SK-N-SH treated with all-trans-retinoic acid at 6 μM for 48 hours (cell line): Measurements from ENCODE around the gene RALGAPA1.
A peak's percentile ranks its signal among the peaks of the same experiment; 100 is the strongest.

Experiments used
- ATAC-seq: fragments of 200-7000 bp; cut with Tn5 transposase; 3 replicates; pipeline ENCODE4 v1.9.1; 2020; ENCODE audit warnings: mild to moderate bottlenecking, moderate library complexity
- ARNTL ChIP-seq: fragments of 450-650 bp; formaldehyde crosslinking; IDR thresholded peaks from 2 replicates; pipeline ENCODE4 v1.5.0; 2020; ENCODE audit warnings: low read depth, mild to moderate bottlenecking, moderate library complexity, borderline replicate concordance
- BACH2 ChIP-seq: fragments of 250-450 bp; sonication (Bioruptor Pico); IDR thresholded peaks from 2 replicates; pipeline ENCODE4 v1.9.0; 2021; ENCODE audit warnings: mild to moderate bottlenecking, borderline replicate concordance
- CSDC2 ChIP-seq: fragments of 250-450 bp; sonication (Bioruptor Pico); IDR thresholded peaks from 2 replicates; pipeline ENCODE4 v1.5.0; 2020; ENCODE audit warnings: mild to moderate bottlenecking, moderate library complexity
- ESRRG ChIP-seq: fragments of 250-450 bp; sonication (Bioruptor Pico); IDR thresholded peaks from 2 replicates; pipeline ENCODE4 v1.6.1; 2021; ENCODE audit warnings: mild to moderate bottlenecking
- GLIS3 ChIP-seq: fragments of 250-450 bp; sonication (Bioruptor Pico); IDR thresholded peaks from 2 replicates; pipeline ENCODE4 v1.5.0; 2020; ENCODE audit warnings: mild to moderate bottlenecking, moderate library complexity
- ISL1 ChIP-seq: fragments of 250-450 bp; sonication (Bioruptor Pico); IDR thresholded peaks from 2 replicates; pipeline ENCODE4 v2.1.2; 2022; ENCODE audit warnings: mild to moderate bottlenecking, moderate library complexity
- OSR1 ChIP-seq: fragments of 250-450 bp; sonication (Bioruptor Pico); IDR thresholded peaks from 2 replicates; pipeline ENCODE4 v1.8.0; 2022; ENCODE audit warnings: moderate library complexity, mild to moderate bottlenecking, inconsistent platforms
- PPARA ChIP-seq: fragments of 250-450 bp; sonication (Bioruptor Pico); IDR thresholded peaks from 2 replicates; pipeline ENCODE4 v1.5.0; 2020; ENCODE audit warnings: mild to moderate bottlenecking, borderline replicate concordance
- RARB ChIP-seq: fragments of 250-450 bp; sonication (Bioruptor Pico); IDR thresholded peaks from 2 replicates; pipeline ENCODE4 v1.8.0; 2021; ENCODE audit warnings: mild to moderate bottlenecking, moderate library complexity
- SNAI2 ChIP-seq: fragments of 250-450 bp; sonication (Bioruptor Pico); IDR thresholded peaks from 2 replicates; pipeline ENCODE4 v1.5.0; 2020; ENCODE audit warnings: mild to moderate bottlenecking, moderate library complexity
- TCF4 ChIP-seq: fragments of 250-450 bp; sonication (Bioruptor Pico); IDR thresholded peaks from 2 replicates; pipeline ENCODE4 v1.8.0; 2021; ENCODE audit warnings: mild to moderate bottlenecking, moderate library complexity, borderline replicate concordance
- TOX ChIP-seq: fragments of 250-450 bp; sonication (Bioruptor Pico); IDR thresholded peaks from 2 replicates; pipeline ENCODE4 v1.8.0; 2021; ENCODE audit warnings: mild to moderate bottlenecking, moderate library complexity, borderline replicate concordance
- ZC3H10 ChIP-seq: fragments of 250-450 bp; sonication (Bioruptor Pico); IDR thresholded peaks from 2 replicates; pipeline ENCODE4 v1.5.1; 2021; ENCODE audit warnings: mild to moderate bottlenecking, moderate library complexity
- ZFP3 ChIP-seq: fragments of 250-450 bp; sonication (Bioruptor Pico); IDR thresholded peaks from 2 replicates; pipeline ENCODE4 v1.5.0; 2020; ENCODE audit warnings: mild to moderate bottlenecking, moderate library complexity
- ZFP30 ChIP-seq: fragments of 450-650 bp; formaldehyde crosslinking; IDR thresholded peaks from 2 replicates; pipeline ENCODE4 v1.5.0; 2022; ENCODE audit warnings: mild to moderate bottlenecking, moderate library complexity
- ZNF565 ChIP-seq: fragments of 450-650 bp; formaldehyde crosslinking; conservative IDR thresholded peaks from 2 replicates; pipeline ENCODE4 v1.5.0; 2020; ENCODE audit warnings: low read depth, mild to moderate bottlenecking, moderate library complexity
- ZNF70 ChIP-seq: fragments of 450-650 bp; formaldehyde crosslinking; IDR thresholded peaks from 2 replicates; pipeline ENCODE4 v1.5.0; 2020; ENCODE audit warnings: mild to moderate bottlenecking, moderate library complexity
- ZNF8 ChIP-seq: fragments of 450-650 bp; formaldehyde crosslinking; IDR thresholded peaks from 2 replicates; pipeline ENCODE4 v1.5.0; 2020; ENCODE audit warnings: mild to moderate bottlenecking, moderate library complexity
- TF ChIP-seq, protein P1 (sequence below): fragments of 250-450 bp; sonication (Bioruptor Pico); IDR thresholded peaks from 2 replicates; pipeline ENCODE4 v1.5.1; 2020; ENCODE audit warnings: low read depth, mild to moderate bottlenecking, moderate library complexity
- TF ChIP-seq, protein P2 (sequence below): fragments of 250-450 bp; sonication (Bioruptor Pico); IDR thresholded peaks from 2 replicates; pipeline ENCODE4 v1.8.0; 2020; ENCODE audit warnings: mild to moderate bottlenecking, moderate library complexity, borderline replicate concordance
- TF ChIP-seq, protein P3 (sequence below): fragments of 250-450 bp; sonication (Bioruptor Pico); IDR thresholded peaks from 2 replicates; pipeline ENCODE4 v1.5.1; 2021; ENCODE audit warnings: mild to moderate bottlenecking, moderate library complexity
- TF ChIP-seq, protein P4 (sequence below): fragments of 250-450 bp; sonication (Bioruptor Pico); IDR thresholded peaks from 2 replicates; pipeline ENCODE4 v1.5.0; 2020; ENCODE audit warnings: mild to moderate bottlenecking, moderate library complexity
- TF ChIP-seq, protein P5 (sequence below): fragments of 250-450 bp; sonication (Bioruptor Pico); IDR thresholded peaks from 2 replicates; pipeline ENCODE4 v1.8.0; 2021; ENCODE audit warnings: low read depth, mild to moderate bottlenecking, moderate library complexity, borderline replicate concordance

The RALGAPA1 gene

DNA sequence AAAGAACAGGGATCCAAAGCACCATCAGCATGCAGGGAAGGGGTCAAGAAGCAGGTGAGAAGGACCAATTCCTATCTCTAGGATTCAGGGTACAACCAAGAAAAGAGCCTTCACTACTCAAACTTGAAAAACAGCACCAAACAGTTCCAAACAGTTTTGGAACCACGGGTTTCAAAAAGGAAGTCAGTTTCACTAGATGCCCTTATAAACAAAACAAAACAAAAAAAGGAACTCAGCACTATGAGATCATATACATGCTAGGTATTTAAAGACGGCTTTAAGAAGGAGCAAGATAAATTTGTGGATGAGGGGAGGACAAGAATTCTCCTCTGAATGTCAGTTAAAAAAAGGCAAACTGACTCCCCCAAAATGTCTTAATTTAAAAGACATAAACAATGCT is 269.1 kb downstream of the RALGAPA1 start (continued):
- TF ChIP-seq, protein P1, sequence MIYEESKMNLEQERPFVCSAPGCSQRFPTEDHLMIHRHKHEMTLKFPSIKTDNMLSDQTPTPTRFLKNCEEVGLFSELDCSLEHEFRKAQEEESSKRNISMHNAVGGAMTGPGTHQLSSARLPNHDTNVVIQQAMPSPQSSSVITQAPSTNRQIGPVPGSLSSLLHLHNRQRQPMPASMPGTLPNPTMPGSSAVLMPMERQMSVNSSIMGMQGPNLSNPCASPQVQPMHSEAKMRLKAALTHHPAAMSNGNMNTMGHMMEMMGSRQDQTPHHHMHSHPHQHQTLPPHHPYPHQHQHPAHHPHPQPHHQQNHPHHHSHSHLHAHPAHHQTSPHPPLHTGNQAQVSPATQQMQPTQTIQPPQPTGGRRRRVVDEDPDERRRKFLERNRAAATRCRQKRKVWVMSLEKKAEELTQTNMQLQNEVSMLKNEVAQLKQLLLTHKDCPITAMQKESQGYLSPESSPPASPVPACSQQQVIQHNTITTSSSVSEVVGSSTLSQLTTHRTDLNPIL (CRISPR knock-in tag) = no peak
- TF ChIP-seq ARNTL (CRISPR knock-in tag) = no peak
- no peak for TF ChIP-seq ESRRG (CRISPR knock-in tag)
- TF ChIP-seq SNAI2 (CRISPR knock-in tag) = no peak
- TF ChIP-seq ZFP30 (CRISPR knock-in tag) = no peak
- no peak for TF ChIP-seq ZNF70

DNA sequence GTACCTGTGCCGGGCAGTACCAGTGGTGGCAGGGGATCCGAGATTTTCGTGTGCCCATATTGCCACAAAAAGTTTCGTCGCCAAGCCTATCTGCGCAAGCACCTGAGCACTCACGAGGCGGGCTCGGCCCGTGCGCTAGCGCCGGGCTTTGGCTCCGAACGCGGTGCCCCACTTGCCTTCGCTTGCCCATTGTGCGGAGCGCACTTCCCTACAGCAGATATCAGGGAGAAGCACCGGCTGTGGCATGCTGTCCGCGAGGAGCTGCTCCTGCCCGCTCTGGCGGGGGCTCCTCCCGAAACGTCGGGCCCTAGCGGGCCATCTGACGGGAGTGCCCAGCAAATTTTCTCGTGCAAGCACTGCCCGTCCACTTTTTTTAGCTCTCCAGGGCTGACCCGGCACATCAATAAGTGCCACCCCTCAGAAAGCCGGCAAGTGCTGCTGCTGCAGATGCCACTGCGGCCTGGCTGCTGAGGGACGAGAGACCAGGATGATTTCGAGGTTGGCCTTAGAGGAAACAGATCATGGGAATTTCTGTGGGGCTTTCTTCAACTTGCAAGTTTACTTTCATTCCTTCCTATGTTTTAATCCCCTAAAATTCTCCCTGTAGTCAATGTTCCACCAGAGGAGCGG is 273.5 kb downstream of the RALGAPA1 start:
- TF ChIP-seq, protein P2, sequence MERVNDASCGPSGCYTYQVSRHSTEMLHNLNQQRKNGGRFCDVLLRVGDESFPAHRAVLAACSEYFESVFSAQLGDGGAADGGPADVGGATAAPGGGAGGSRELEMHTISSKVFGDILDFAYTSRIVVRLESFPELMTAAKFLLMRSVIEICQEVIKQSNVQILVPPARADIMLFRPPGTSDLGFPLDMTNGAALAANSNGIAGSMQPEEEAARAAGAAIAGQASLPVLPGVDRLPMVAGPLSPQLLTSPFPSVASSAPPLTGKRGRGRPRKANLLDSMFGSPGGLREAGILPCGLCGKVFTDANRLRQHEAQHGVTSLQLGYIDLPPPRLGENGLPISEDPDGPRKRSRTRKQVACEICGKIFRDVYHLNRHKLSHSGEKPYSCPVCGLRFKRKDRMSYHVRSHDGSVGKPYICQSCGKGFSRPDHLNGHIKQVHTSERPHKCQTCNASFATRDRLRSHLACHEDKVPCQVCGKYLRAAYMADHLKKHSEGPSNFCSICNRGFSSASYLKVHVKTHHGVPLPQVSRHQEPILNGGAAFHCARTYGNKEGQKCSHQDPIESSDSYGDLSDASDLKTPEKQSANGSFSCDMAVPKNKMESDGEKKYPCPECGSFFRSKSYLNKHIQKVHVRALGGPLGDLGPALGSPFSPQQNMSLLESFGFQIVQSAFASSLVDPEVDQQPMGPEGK (CRISPR knock-in tag) = 0 out of 2 replicates have a peak, but pooled peaks have one; percentile 6
- no peak for TF ChIP-seq TCF4 (CRISPR knock-in tag)
- ATAC-seq = peak; percentile 9

DNA sequence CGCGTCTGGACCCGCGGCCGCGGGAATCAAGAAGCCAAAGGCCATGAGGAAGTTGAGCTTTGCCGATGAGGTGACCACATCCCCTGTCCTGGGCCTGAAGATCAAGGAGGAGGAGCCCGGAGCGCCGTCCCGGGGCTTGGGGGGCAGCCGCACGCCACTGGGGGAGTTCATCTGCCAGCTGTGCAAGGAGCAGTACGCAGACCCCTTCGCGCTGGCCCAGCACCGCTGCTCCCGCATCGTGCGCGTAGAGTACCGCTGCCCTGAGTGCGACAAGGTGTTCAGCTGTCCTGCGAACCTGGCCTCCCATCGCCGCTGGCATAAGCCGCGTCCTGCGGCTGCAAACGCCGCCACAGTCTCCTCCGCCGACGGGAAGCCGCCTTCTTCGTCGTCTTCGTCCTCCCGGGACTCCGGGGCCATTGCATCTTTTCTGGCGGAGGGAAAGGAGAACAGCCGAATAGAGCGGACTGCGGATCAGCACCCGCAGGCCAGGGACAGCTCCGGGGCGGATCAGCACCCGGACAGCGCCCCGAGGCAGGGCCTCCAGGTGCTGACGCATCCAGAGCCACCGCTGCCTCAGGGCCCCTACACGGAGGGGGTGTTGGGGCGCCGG is 274.1 kb downstream of the RALGAPA1 start:
- ATAC-seq = peak; percentile 84
- TF ChIP-seq SNAI2 (CRISPR knock-in tag) = peak; percentile 99
- TF ChIP-seq ARNTL (CRISPR knock-in tag) = no peak
- TF ChIP-seq TOX = no peak
- TF ChIP-seq ZC3H10 (CRISPR knock-in tag) = peak; percentile 87; the same call in 1 of the 2 replicates
- peak; percentile 99 for TF ChIP-seq CSDC2 (CRISPR knock-in tag)
- TF ChIP-seq GLIS3 (CRISPR knock-in tag) = 0 out of 2 replicates have a peak, but pooled peaks have one; percentile 90
- TF ChIP-seq PPARA = 0 out of 2 replicates have a peak, but pooled peaks have one; percentile 43
- TF ChIP-seq, protein P1 (CRISPR knock-in tag) = no peak
- TF ChIP-seq ZNF70 = no peak
- peak; percentile 90 for TF ChIP-seq OSR1 (CRISPR knock-in tag)
- TF ChIP-seq BACH2 = no peak
- peak; percentile 64; the same call in 1 of the 2 replicates for TF ChIP-seq ZNF8 (CRISPR knock-in tag)
- peak; percentile 58 for TF ChIP-seq ISL1 (CRISPR knock-in tag)
- TF ChIP-seq, protein P3, sequence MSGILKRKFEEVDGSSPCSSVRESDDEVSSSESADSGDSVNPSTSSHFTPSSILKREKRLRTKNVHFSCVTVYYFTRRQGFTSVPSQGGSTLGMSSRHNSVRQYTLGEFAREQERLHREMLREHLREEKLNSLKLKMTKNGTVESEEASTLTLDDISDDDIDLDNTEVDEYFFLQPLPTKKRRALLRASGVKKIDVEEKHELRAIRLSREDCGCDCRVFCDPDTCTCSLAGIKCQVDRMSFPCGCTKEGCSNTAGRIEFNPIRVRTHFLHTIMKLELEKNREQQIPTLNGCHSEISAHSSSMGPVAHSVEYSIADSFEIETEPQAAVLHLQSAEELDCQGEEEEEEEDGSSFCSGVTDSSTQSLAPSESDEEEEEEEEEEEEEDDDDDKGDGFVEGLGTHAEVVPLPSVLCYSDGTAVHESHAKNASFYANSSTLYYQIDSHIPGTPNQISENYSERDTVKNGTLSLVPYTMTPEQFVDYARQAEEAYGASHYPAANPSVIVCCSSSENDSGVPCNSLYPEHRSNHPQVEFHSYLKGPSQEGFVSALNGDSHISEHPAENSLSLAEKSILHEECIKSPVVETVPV (CRISPR knock-in tag) = no peak
- TF ChIP-seq, protein P4, sequence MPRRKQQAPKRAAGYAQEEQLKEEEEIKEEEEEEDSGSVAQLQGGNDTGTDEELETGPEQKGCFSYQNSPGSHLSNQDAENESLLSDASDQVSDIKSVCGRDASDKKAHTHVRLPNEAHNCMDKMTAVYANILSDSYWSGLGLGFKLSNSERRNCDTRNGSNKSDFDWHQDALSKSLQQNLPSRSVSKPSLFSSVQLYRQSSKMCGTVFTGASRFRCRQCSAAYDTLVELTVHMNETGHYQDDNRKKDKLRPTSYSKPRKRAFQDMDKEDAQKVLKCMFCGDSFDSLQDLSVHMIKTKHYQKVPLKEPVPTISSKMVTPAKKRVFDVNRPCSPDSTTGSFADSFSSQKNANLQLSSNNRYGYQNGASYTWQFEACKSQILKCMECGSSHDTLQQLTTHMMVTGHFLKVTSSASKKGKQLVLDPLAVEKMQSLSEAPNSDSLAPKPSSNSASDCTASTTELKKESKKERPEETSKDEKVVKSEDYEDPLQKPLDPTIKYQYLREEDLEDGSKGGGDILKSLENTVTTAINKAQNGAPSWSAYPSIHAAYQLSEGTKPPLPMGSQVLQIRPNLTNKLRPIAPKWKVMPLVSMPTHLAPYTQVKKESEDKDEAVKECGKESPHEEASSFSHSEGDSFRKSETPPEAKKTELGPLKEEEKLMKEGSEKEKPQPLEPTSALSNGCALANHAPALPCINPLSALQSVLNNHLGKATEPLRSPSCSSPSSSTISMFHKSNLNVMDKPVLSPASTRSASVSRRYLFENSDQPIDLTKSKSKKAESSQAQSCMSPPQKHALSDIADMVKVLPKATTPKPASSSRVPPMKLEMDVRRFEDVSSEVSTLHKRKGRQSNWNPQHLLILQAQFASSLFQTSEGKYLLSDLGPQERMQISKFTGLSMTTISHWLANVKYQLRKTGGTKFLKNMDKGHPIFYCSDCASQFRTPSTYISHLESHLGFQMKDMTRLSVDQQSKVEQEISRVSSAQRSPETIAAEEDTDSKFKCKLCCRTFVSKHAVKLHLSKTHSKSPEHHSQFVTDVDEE (CRISPR knock-in tag) = peak; percentile 87
- no peak for TF ChIP-seq RARB (CRISPR knock-in tag)
- TF ChIP-seq TCF4 (CRISPR knock-in tag) = no peak
- TF ChIP-seq ZFP3 (CRISPR knock-in tag) = peak; percentile 93
- peak; percentile 86; the same call in 1 of the 2 replicates for TF ChIP-seq ZNF565
- TF ChIP-seq, protein P5, sequence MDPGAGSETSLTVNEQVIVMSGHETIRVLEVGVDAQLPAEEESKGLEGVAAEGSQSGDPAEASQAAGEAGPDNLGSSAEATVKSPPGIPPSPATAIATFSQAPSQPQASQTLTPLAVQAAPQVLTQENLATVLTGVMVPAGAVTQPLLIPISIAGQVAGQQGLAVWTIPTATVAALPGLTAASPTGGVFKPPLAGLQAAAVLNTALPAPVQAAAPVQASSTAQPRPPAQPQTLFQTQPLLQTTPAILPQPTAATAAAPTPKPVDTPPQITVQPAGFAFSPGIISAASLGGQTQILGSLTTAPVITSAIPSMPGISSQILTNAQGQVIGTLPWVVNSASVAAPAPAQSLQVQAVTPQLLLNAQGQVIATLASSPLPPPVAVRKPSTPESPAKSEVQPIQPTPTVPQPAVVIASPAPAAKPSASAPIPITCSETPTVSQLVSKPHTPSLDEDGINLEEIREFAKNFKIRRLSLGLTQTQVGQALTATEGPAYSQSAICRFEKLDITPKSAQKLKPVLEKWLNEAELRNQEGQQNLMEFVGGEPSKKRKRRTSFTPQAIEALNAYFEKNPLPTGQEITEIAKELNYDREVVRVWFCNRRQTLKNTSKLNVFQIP (CRISPR knock-in tag) = no peak
- TF ChIP-seq, protein P2 (CRISPR knock-in tag) = 0 out of 2 replicates have a peak, but pooled peaks have one; percentile 29
- TF ChIP-seq ZFP30 (CRISPR knock-in tag) = peak; percentile 68; the same call in 1 of the 2 replicates
- no peak for TF ChIP-seq ESRRG (CRISPR knock-in tag)
